Camera-type eye (tissue), 1 donor: ENCODE data around the gene AIG1. TPM values are rescaled to one million over a fixed set of nuclear protein-coding genes. Genes with fewer than 3 reads are reported as not detected.

Experiments
- total RNA-seq: library from RNA; depleted of rRNA; stranded (reverse); fragments of >200 nt; gene quantifications from one replicate; pipeline ENCODE4 v1.2.3, GENCODE V29; 2014

Gene AIG1, protein sequence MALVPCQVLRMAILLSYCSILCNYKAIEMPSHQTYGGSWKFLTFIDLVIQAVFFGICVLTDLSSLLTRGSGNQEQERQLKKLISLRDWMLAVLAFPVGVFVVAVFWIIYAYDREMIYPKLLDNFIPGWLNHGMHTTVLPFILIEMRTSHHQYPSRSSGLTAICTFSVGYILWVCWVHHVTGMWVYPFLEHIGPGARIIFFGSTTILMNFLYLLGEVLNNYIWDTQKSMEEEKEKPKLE
- total RNA-seq: 41.6 TPM

GRCh38 chr6:143060806-143061596, at the start of gene AIG1:
TSS of gene AIG1 (plus strand) at chr6:143060889. CDS start at chr6:143060926, 37 bp downstream.

Other genes starting within 250 kb of the AIG1 start
- 32.4 TPM for gene HIVEP2, start 115.7 kb upstream of the AIG1 start, total RNA-seq